Progenitor cell of endocrine pancreas (in vitro differentiated cells): Measurements from ENCODE around the gene P4HA3. TPM values are rescaled to one million over a fixed set of nuclear protein-coding genes. Genes with fewer than 3 reads are reported as not detected.

ENCODE experiments used
- DNase-seq: peaks from one replicate; pipeline ENCODE4 v3.0.0; 2021; ENCODE audit warnings: low spot score; ENCODE audit not compliant: unreplicated experiment
- H3K27ac Mint-ChIP-seq: 2 replicates; pipeline ENCODE4 v1.8.0; 2021; ENCODE audit warnings: mild to moderate bottlenecking, moderate library complexity, mixed read lengths
- H3K27me3 Mint-ChIP-seq: 2 replicates; pipeline ENCODE4 v1.8.0; 2021; ENCODE audit warnings: mixed read lengths
- H3K36me3 Mint-ChIP-seq: 2 replicates; pipeline ENCODE4 v1.8.0; 2022; ENCODE audit warnings: mixed read lengths; ENCODE audit not compliant: insufficient read depth
- H3K4me1 Mint-ChIP-seq: 2 replicates; pipeline ENCODE4 v1.8.0; 2021; ENCODE audit warnings: low read depth, mixed read lengths
- H3K4me3 Mint-ChIP-seq: 2 replicates; pipeline ENCODE4 v1.8.0; 2021; ENCODE audit warnings: low read depth, mild to moderate bottlenecking, moderate library complexity, mixed read lengths
- H3K9me3 Mint-ChIP-seq: 2 replicates; pipeline ENCODE4 v1.8.0; 2021; ENCODE audit warnings: low read depth, mixed read lengths
- CTCF ChIP-seq: fragments of 200-600 bp; sonication (generic); IDR thresholded peaks from one replicate; pipeline ENCODE4 v1.5.0; 2021; ENCODE audit warnings: antibody characterized with exemption, mild to moderate bottlenecking; ENCODE audit not compliant: unreplicated experiment
- total RNA-seq: library from RNA; stranded (reverse); gene quantifications from 2 replicates; pipeline ENCODE4 v1.2.1, GENCODE V29; 2021

Gene P4HA3
- total RNA-seq, 1 donor from 2014 or later = 0.17 TPM

GRCh38 chr11:74257959-74258553 is 53.4 kb downstream of the P4HA3 start:
- no peak for TF ChIP-seq CTCF

GRCh38 chr11:74256378-74257133 is 54.9 kb downstream of the P4HA3 start:
- H3K9me3 Mint-ChIP-seq = no peaks in the 10 kb centered on the region
- no peak overlapping the region for H3K27ac Mint-ChIP-seq
- no peak for TF ChIP-seq CTCF
- no peak for DNase-seq
- H3K36me3 Mint-ChIP-seq = peaks cover 10% of the 10 kb centered on the region
- H3K27me3 Mint-ChIP-seq = no peaks in the 10 kb centered on the region
- H3K4me1 Mint-ChIP-seq = no peaks in the 10 kb centered on the region
- no peak overlapping the region for H3K4me3 Mint-ChIP-seq

More at GRCh38 chr11:74257959-74258553, 53.4 kb downstream of the P4HA3 start:
- no peak overlapping the region for H3K4me3 Mint-ChIP-seq
- H3K27me3 Mint-ChIP-seq = peaks cover 3% of the 10 kb centered on the region
- H3K36me3 Mint-ChIP-seq = peaks cover 10% of the 10 kb centered on the region
- H3K27ac Mint-ChIP-seq = peak overlapping the region; percentile 27
- H3K4me1 Mint-ChIP-seq = no peaks in the 10 kb centered on the region
- H3K9me3 Mint-ChIP-seq = no peaks in the 10 kb centered on the region
- no peak for DNase-seq

GRCh38 chr11:74255741-74256375 is 55.6 kb downstream of the P4HA3 start:
- H3K27ac Mint-ChIP-seq = no peak overlapping the region
- peak; percentile 93 for TF ChIP-seq CTCF
- no peaks in the 10 kb centered on the region for H3K4me1 Mint-ChIP-seq
- no peaks in the 10 kb centered on the region for H3K27me3 Mint-ChIP-seq
- H3K9me3 Mint-ChIP-seq = no peaks in the 10 kb centered on the region
- peaks cover 10% of the 10 kb centered on the region for H3K36me3 Mint-ChIP-seq
- no peak overlapping the region for H3K4me3 Mint-ChIP-seq
- DNase-seq = no peak

- peaks cover 10% of the 10 kb centered on the region for H3K36me3 Mint-ChIP-seq
- no peaks in the 10 kb centered on the region for H3K4me1 Mint-ChIP-seq
- H3K27me3 Mint-ChIP-seq = no peaks in the 10 kb centered on the region
- H3K27ac Mint-ChIP-seq = no peak overlapping the region
- no peak overlapping the region for H3K4me3 Mint-ChIP-seq
- no peaks in the 10 kb centered on the region for H3K9me3 Mint-ChIP-seq
- DNase-seq = no peak
- no peak for TF ChIP-seq CTCF
These were observed 58.1 kb downstream of the P4HA3 start for GRCh38 chr11:74253361-74253760.

GRCh38 chr11:74249496-74249895 is 61.9 kb downstream of the P4HA3 start:
- H3K36me3 Mint-ChIP-seq = peaks cover 8% of the 10 kb centered on the region
- H3K4me1 Mint-ChIP-seq = no peaks in the 10 kb centered on the region
- no peak for TF ChIP-seq CTCF
- no peak for DNase-seq
- H3K27me3 Mint-ChIP-seq = no peaks in the 10 kb centered on the region
- no peaks in the 10 kb centered on the region for H3K9me3 Mint-ChIP-seq
- H3K4me3 Mint-ChIP-seq = no peak overlapping the region
- H3K27ac Mint-ChIP-seq = no peak overlapping the region
